GM23338 (cell line): Measurements from ENCODE around the gene NQO2. TPM values are rescaled to one million over a fixed set of nuclear protein-coding genes. Genes with fewer than 3 reads are reported as not detected.

Experiments used
- ATAC-seq: fragments of 200-7000 bp; cut with Tn5 transposase; 3 replicates; pipeline ENCODE4 v1.9.1; 2020
- DNase-seq: peaks from one replicate; pipeline ENCODE4 v3.0.0-alpha.2; 2015; ENCODE audit warnings: low spot score
- H2AFZ ChIP-seq: fragments of 200-600 bp; sonication (generic); 2 replicates; pipeline ENCODE4 v1.8.0; 2016; ENCODE audit warnings: antibody characterized with exemption, mild to moderate bottlenecking, moderate library complexity
- H3F3A ChIP-seq: fragments of 200-600 bp; sonication (generic); replicated peaks from 2 replicates; pipeline ENCODE4 v1.8.0; 2017; ENCODE audit warnings: antibody characterized with exemption, mixed run types, low read depth
- H3K27ac ChIP-seq: fragments of 200-600 bp; sonication (generic); 2 replicates; pipeline ENCODE4 v1.6.1; 2016; ENCODE audit warnings: low read depth
- H3K27me3 ChIP-seq: fragments of 200-600 bp; sonication (generic); 2 replicates; pipeline ENCODE4 v1.8.0; 2016; ENCODE audit warnings: mild to moderate bottlenecking, mixed run types, moderate library complexity; ENCODE audit not compliant: insufficient read depth
- H3K36me3 ChIP-seq: fragments of 200-600 bp; sonication (generic); 2 replicates; pipeline ENCODE4 v1.8.0; 2016; ENCODE audit warnings: mild to moderate bottlenecking; ENCODE audit not compliant: insufficient read depth
- H3K4me1 ChIP-seq: fragments of 200-600 bp; sonication (generic); 2 replicates; pipeline ENCODE4 v1.8.0; 2016; ENCODE audit warnings: mild to moderate bottlenecking, moderate library complexity; ENCODE audit not compliant: insufficient read depth
- H3K4me2 ChIP-seq: fragments of 200-600 bp; sonication (generic); 2 replicates; pipeline ENCODE4 v1.7.1; 2017; ENCODE audit warnings: mixed run types
- H3K4me3 ChIP-seq: fragments of 200-600 bp; sonication (generic); 2 replicates; pipeline ENCODE4 v1.6.1; 2016; ENCODE audit warnings: mixed run types
- H3K79me2 ChIP-seq: fragments of 200-600 bp; sonication (generic); replicated peaks from 2 replicates; pipeline ENCODE4 v1.8.0; 2017; ENCODE audit warnings: mild to moderate bottlenecking; ENCODE audit not compliant: insufficient read depth
- H3K9me2 ChIP-seq: fragments of 200-600 bp; sonication (generic); 2 replicates; pipeline ENCODE4 v1.8.0; 2017; ENCODE audit not compliant: insufficient read depth
- H4K20me1 ChIP-seq: fragments of 200-600 bp; sonication (generic); replicated peaks from 2 replicates; pipeline ENCODE4 v1.8.0; 2017; ENCODE audit warnings: mild to moderate bottlenecking; ENCODE audit not compliant: insufficient read depth
- H3K27ac Mint-ChIP-seq: 2 replicates; pipeline ENCODE4 v1.8.0; 2020; ENCODE audit warnings: inconsistent platforms, mild to moderate bottlenecking, moderate library complexity, mixed read lengths
- H3K27me3 Mint-ChIP-seq: 3 replicates; pipeline ENCODE4 v1.8.0; 2022; ENCODE audit warnings: low read depth, mild to moderate bottlenecking, moderate library complexity, mixed read lengths, inconsistent platforms; ENCODE audit not compliant: insufficient read depth, poor library complexity
- H3K36me3 Mint-ChIP-seq: 3 replicates; pipeline ENCODE4 v1.8.0; 2021; ENCODE audit warnings: low read depth, mild to moderate bottlenecking, inconsistent platforms, moderate library complexity, mixed read lengths
- H3K4me1 Mint-ChIP-seq: 3 replicates; pipeline ENCODE4 v1.8.0; 2020; ENCODE audit warnings: mild to moderate bottlenecking, inconsistent platforms, mixed read lengths
- H3K4me3 Mint-ChIP-seq: 3 replicates; pipeline ENCODE4 v1.8.0; 2021; ENCODE audit warnings: moderate library complexity, mild to moderate bottlenecking, inconsistent platforms, mixed read lengths
- H3K9me3 Mint-ChIP-seq: 3 replicates; pipeline ENCODE4 v1.8.0; 2020; ENCODE audit warnings: moderate library complexity, mild to moderate bottlenecking, inconsistent platforms, mixed read lengths
- CREB1 ChIP-seq: fragments of 250-450 bp; sonication (Bioruptor Pico); IDR thresholded peaks from 2 replicates; pipeline ENCODE4 v1.5.0; 2020; ENCODE audit warnings: low read depth, mild to moderate bottlenecking, moderate library complexity
- EZH2 ChIP-seq: fragments of 200-600 bp; sonication (generic); IDR thresholded peaks from one replicate; pipeline ENCODE4 v1.8.0; 2017; ENCODE audit warnings: antibody characterized with exemption, mild to moderate bottlenecking, low read depth; ENCODE audit not compliant: unreplicated experiment
- EZH2phosphoT487 ChIP-seq: fragments of 200-600 bp; sonication (generic); IDR thresholded peaks from one replicate; pipeline ENCODE4 v1.8.1; 2018; ENCODE audit warnings: antibody characterized with exemption; ENCODE audit not compliant: unreplicated experiment
- JUNB ChIP-seq: IDR thresholded peaks from one replicate; pipeline ENCODE4 v1.6.1; 2016; ENCODE audit warnings: antibody characterized with exemption; ENCODE audit not compliant: unreplicated experiment
- NANOG ChIP-seq: IDR thresholded peaks from 2 replicates; pipeline ENCODE4 v1.6.1; 2016; ENCODE audit warnings: antibody characterized with exemption, borderline replicate concordance
- POLR2AphosphoS5 ChIP-seq: IDR thresholded peaks from 2 replicates; pipeline ENCODE4 v1.6.1; 2016; ENCODE audit warnings: antibody characterized with exemption, low read depth
- STAT1 ChIP-seq: IDR thresholded peaks from one replicate; pipeline ENCODE4 v1.6.1; 2016; ENCODE audit warnings: antibody characterized with exemption; ENCODE audit not compliant: unreplicated experiment
- ZNF114 ChIP-seq: fragments of 250-450 bp; sonication (Bioruptor Pico); IDR thresholded peaks from 2 replicates; pipeline ENCODE4 v1.5.0; 2020; ENCODE audit warnings: mild to moderate bottlenecking, moderate library complexity
- ZNF331 ChIP-seq: fragments of 250-450 bp; sonication (Bioruptor Pico); IDR thresholded peaks from 2 replicates; pipeline ENCODE4 v1.5.0; 2020; ENCODE audit warnings: low read depth, mild to moderate bottlenecking, moderate library complexity
- polyA plus RNA-seq: library from polyadenylated mRNA; unstranded; fragments of >200 nt; fragmentation: Nextera tagmentation; extraction: Ambion mirVana; gene quantifications from 2 replicates; pipeline ENCODE4 v1.2.1, GENCODE V29; 2016
- total RNA-seq: library from RNA; depleted of rRNA; stranded (reverse); fragments of >200 nt; shearing (Covaris generic); gene quantifications from 2 replicates; pipeline ENCODE4 v1.2.3, GENCODE V29; 2014
- TF ChIP-seq, protein P1 (sequence below): fragments of 250-450 bp; sonication (Bioruptor Pico); IDR thresholded peaks from 2 replicates; pipeline ENCODE4 v1.5.0; 2020; ENCODE audit warnings: mild to moderate bottlenecking, moderate library complexity
- TF ChIP-seq, protein P2 (sequence below): IDR thresholded peaks from 2 replicates; pipeline ENCODE4 v1.6.1; 2016; ENCODE audit warnings: antibody characterized with exemption
- TF ChIP-seq, protein P3 (sequence below), 2 experiments: fragments of 200-600 bp in 1 of 2; sonication (generic) in 1 of 2; conservative IDR thresholded peaks; 2 replicates each; pipeline versions ENCODE4 v1.5.1 to v1.6.1; 2016 to 2017; ENCODE audit warnings: antibody characterized with exemption in 2 of 2, low read depth in 2 of 2, mild to moderate bottlenecking in 2 of 2, moderate library complexity in 1 of 2
- TF ChIP-seq, protein P4 (sequence below): IDR thresholded peaks from one replicate; pipeline ENCODE4 v1.6.1; 2018; ENCODE audit warnings: antibody characterized with exemption; ENCODE audit not compliant: unreplicated experiment

The NQO2 gene
- total and polyA plus RNA-seq, 2 experiments from 2014 or later, result 117 to 173 TPM

DNA sequence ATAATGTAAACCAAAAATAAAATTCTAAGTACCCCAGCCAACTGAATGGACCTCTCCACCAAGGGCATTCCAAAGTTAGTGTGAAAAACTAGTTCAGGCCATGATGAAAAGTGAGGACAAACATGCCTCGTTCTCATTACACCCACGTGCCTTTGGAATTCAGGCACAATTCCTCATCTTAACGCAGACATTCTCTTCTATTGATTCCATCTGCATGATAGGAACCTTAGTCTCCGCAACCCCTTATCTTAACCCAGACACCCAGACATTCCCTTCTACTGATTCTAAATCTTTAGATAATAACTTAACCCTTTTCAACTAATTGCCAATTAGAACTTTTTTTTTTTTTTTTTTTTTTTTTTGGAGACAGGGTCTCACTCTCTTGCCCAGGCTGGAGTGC is 20.8 kb upstream of the NQO2 start:
- no peak for DNase-seq
- no peaks in the 10 kb centered on the region for H3K36me3 ChIP-seq
- H3F3A ChIP-seq, result 0 out of 2 replicates have a peak, but pooled peaks cover 5% of the 10 kb centered on the region
- ATAC-seq, result no peak
- no peaks in the 10 kb centered on the region for H3K79me2 ChIP-seq
- Mint-ChIP-seq H3K4me1 (peaks cover 32% of the 10 kb centered on the region), H3K4me3 (no peak overlapping the region), H3K9me3 (no peaks in the 10 kb centered on the region; the same call in 2 of the 3 replicates), H3K27ac (no peak overlapping the region), H3K27me3 (peaks cover 2% of the 10 kb centered on the region), H3K36me3 (no peaks in the 10 kb centered on the region; the same call in 2 of the 3 replicates)
- H3K27ac ChIP-seq, result no peak overlapping the region
- no peak overlapping the region for H3K4me3 ChIP-seq
- no peaks in the 10 kb centered on the region for H3K27me3 ChIP-seq
- peaks cover 28% of the 10 kb centered on the region for H3K4me1 ChIP-seq
- TF ChIP-seq STAT1 (no peak), NANOG (no peak), EZH2phosphoT487 (no peak), POLR2AphosphoS5 (no peak), ZNF114 (no peak), JUNB (no peak), ZNF331 (CRISPR knock-in tag) (no peak), CREB1 (CRISPR knock-in tag) (no peak), EZH2 (no peak)
- TF ChIP-seq, protein P1, sequence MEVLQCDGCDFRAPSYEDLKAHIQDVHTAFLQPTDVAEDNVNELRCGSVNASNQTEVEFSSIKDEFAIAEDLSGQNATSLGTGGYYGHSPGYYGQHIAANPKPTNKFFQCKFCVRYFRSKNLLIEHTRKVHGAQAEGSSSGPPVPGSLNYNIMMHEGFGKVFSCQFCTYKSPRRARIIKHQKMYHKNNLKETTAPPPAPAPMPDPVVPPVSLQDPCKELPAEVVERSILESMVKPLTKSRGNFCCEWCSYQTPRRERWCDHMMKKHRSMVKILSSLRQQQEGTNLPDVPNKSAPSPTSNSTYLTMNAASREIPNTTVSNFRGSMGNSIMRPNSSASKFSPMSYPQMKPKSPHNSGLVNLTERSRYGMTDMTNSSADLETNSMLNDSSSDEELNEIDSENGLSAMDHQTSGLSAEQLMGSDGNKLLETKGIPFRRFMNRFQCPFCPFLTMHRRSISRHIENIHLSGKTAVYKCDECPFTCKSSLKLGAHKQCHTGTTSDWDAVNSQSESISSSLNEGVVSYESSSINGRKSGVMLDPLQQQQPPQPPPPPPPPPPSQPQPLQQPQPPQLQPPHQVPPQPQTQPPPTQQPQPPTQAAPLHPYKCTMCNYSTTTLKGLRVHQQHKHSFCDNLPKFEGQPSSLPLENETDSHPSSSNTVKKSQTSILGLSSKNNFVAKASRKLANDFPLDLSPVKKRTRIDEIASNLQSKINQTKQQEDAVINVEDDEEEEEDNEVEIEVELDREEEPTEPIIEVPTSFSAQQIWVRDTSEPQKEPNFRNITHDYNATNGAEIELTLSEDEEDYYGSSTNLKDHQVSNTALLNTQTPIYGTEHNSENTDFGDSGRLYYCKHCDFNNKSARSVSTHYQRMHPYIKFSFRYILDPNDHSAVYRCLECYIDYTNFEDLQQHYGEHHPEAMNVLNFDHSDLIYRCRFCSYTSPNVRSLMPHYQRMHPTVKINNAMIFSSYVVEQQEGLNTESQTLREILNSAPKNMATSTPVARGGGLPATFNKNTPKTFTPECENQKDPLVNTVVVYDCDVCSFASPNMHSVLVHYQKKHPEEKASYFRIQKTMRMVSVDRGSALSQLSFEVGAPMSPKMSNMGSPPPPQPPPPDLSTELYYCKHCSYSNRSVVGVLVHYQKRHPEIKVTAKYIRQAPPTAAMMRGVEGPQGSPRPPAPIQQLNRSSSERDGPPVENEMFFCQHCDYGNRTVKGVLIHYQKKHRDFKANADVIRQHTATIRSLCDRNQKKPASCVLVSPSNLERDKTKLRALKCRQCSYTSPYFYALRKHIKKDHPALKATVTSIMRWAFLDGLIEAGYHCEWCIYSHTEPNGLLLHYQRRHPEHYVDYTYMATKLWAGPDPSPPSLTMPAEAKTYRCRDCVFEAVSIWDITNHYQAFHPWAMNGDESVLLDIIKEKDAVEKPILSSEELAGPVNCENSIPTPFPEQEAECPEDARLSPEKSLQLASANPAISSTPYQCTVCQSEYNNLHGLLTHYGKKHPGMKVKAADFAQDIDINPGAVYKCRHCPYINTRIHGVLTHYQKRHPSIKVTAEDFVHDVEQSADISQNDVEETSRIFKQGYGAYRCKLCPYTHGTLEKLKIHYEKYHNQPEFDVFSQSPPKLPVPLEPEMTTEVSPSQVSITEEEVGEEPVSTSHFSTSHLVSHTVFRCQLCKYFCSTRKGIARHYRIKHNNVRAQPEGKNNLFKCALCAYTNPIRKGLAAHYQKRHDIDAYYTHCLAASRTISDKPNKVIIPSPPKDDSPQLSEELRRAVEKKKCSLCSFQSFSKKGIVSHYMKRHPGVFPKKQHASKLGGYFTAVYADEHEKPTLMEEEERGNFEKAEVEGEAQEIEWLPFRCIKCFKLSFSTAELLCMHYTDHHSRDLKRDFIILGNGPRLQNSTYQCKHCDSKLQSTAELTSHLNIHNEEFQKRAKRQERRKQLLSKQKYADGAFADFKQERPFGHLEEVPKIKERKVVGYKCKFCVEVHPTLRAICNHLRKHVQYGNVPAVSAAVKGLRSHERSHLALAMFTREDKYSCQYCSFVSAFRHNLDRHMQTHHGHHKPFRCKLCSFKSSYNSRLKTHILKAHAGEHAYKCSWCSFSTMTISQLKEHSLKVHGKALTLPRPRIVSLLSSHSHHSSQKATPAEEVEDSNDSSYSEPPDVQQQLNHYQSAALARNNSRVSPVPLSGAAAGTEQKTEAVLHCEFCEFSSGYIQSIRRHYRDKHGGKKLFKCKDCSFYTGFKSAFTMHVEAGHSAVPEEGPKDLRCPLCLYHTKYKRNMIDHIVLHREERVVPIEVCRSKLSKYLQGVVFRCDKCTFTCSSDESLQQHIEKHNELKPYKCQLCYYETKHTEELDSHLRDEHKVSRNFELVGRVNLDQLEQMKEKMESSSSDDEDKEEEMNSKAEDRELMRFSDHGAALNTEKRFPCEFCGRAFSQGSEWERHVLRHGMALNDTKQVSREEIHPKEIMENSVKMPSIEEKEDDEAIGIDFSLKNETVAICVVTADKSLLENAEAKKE, result no peak
- TF ChIP-seq, protein P2, sequence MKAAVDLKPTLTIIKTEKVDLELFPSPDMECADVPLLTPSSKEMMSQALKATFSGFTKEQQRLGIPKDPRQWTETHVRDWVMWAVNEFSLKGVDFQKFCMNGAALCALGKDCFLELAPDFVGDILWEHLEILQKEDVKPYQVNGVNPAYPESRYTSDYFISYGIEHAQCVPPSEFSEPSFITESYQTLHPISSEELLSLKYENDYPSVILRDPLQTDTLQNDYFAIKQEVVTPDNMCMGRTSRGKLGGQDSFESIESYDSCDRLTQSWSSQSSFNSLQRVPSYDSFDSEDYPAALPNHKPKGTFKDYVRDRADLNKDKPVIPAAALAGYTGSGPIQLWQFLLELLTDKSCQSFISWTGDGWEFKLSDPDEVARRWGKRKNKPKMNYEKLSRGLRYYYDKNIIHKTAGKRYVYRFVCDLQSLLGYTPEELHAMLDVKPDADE, result no peak
- TF ChIP-seq, protein P3, sequence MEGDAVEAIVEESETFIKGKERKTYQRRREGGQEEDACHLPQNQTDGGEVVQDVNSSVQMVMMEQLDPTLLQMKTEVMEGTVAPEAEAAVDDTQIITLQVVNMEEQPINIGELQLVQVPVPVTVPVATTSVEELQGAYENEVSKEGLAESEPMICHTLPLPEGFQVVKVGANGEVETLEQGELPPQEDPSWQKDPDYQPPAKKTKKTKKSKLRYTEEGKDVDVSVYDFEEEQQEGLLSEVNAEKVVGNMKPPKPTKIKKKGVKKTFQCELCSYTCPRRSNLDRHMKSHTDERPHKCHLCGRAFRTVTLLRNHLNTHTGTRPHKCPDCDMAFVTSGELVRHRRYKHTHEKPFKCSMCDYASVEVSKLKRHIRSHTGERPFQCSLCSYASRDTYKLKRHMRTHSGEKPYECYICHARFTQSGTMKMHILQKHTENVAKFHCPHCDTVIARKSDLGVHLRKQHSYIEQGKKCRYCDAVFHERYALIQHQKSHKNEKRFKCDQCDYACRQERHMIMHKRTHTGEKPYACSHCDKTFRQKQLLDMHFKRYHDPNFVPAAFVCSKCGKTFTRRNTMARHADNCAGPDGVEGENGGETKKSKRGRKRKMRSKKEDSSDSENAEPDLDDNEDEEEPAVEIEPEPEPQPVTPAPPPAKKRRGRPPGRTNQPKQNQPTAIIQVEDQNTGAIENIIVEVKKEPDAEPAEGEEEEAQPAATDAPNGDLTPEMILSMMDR (conservative IDR thresholded peaks at IDR 0.05; ENCODE audit: low read depth in 2 of 2), result no peak
- TF ChIP-seq, protein P4, sequence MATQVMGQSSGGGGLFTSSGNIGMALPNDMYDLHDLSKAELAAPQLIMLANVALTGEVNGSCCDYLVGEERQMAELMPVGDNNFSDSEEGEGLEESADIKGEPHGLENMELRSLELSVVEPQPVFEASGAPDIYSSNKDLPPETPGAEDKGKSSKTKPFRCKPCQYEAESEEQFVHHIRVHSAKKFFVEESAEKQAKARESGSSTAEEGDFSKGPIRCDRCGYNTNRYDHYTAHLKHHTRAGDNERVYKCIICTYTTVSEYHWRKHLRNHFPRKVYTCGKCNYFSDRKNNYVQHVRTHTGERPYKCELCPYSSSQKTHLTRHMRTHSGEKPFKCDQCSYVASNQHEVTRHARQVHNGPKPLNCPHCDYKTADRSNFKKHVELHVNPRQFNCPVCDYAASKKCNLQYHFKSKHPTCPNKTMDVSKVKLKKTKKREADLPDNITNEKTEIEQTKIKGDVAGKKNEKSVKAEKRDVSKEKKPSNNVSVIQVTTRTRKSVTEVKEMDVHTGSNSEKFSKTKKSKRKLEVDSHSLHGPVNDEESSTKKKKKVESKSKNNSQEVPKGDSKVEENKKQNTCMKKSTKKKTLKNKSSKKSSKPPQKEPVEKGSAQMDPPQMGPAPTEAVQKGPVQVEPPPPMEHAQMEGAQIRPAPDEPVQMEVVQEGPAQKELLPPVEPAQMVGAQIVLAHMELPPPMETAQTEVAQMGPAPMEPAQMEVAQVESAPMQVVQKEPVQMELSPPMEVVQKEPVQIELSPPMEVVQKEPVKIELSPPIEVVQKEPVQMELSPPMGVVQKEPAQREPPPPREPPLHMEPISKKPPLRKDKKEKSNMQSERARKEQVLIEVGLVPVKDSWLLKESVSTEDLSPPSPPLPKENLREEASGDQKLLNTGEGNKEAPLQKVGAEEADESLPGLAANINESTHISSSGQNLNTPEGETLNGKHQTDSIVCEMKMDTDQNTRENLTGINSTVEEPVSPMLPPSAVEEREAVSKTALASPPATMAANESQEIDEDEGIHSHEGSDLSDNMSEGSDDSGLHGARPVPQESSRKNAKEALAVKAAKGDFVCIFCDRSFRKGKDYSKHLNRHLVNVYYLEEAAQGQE, result no peak
- no peak overlapping the region for H2AFZ ChIP-seq
- H4K20me1 ChIP-seq, result no peaks in the 10 kb centered on the region
- H3K4me2 ChIP-seq, result no peak overlapping the region
- no peaks in the 10 kb centered on the region for H3K9me2 ChIP-seq
